NCI-H2107 treated with DMSO at 0.1 percent for 48 hours (cell line): ENCODE data around the gene CCSER1.
"Not testable (repeated sequence)": the region's sequence is repeated elsewhere in the genome, so short reads cannot be mapped to it uniquely, and the experiment has no call there.

Experiments
- DNase-seq: peaks from one replicate; lab custom pipeline; 2025; ENCODE audit not compliant: unreplicated experiment; lab: John Stamatoyannopoulos, UW

The CCSER1 gene

GRCh38 chr4:90281541-90282355, 154.6 kb downstream of the CCSER1 start:
- no peak for DNase-seq

GRCh38 chr4:90290345-90290744, 163.2 kb downstream of the CCSER1 start:
- no peak for DNase-seq

GRCh38 chr4:90292438-90292837, 165.2 kb downstream of the CCSER1 start:
- no peak for DNase-seq

GRCh38 chr4:90293320-90293719, 166.1 kb downstream of the CCSER1 start:
- no peak for DNase-seq

- DNase-seq = no peak
These were observed 172.2 kb downstream of the CCSER1 start for GRCh38 chr4:90299373-90299772.

- no peak for DNase-seq
These were observed 179.6 kb downstream of the CCSER1 start for GRCh38 chr4:90306810-90307209.

GRCh38 chr4:90317140-90317539, 189.9 kb downstream of the CCSER1 start:
- DNase-seq = not testable (repeated sequence)

GRCh38 chr4:90317785-90318184, 190.6 kb downstream of the CCSER1 start:
- DNase-seq = no peak

- DNase-seq = no peak
These were observed 191.0 kb downstream of the CCSER1 start for GRCh38 chr4:90318193-90318592.

GRCh38 chr4:90328558-90328957, 201.4 kb downstream of the CCSER1 start:
- DNase-seq = no peak

GRCh38 chr4:90330546-90330945, 203.4 kb downstream of the CCSER1 start:
- no peak for DNase-seq

GRCh38 chr4:90345549-90346215, 218.5 kb downstream of the CCSER1 start:
- DNase-seq = no peak

GRCh38 chr4:90349636-90350035, 222.4 kb downstream of the CCSER1 start:
- DNase-seq = no peak

GRCh38 chr4:90357117-90357710, 230.0 kb downstream of the CCSER1 start:
- peak; percentile 13 for DNase-seq

- DNase-seq = no peak
These were observed 247.9 kb downstream of the CCSER1 start for GRCh38 chr4:90375081-90375480.

- no peak for DNase-seq
These were observed 266.0 kb downstream of the CCSER1 start for GRCh38 chr4:90393215-90393614.

- DNase-seq = no peak
These were observed 276.6 kb downstream of the CCSER1 start for GRCh38 chr4:90403781-90404180.

GRCh38 chr4:90407897-90408296, 280.7 kb downstream of the CCSER1 start:
- not testable (repeated sequence) for DNase-seq

GRCh38 chr4:90412786-90413185, 285.6 kb downstream of the CCSER1 start:
- not testable (repeated sequence) for DNase-seq

- no peak for DNase-seq
These were observed 287.9 kb downstream of the CCSER1 start for GRCh38 chr4:90415116-90415515.

GRCh38 chr4:90419124-90419711, 292.0 kb downstream of the CCSER1 start:
- DNase-seq = peak; percentile 35

- DNase-seq = no peak
These were observed 294.0 kb downstream of the CCSER1 start for GRCh38 chr4:90421161-90421560.
